Activated CD8-positive, alpha-beta memory T cell treated with anti-CD3 and anti-CD28 coated beads, Interleukin-2, amount 50 U/mL, for 1 hour (primary cell): ENCODE results near the gene TRIM37.

Experiments used
- DNase-seq: peaks from one replicate; pipeline ENCODE4 v3.0.0-alpha.2; 2020; ENCODE audit errors: extremely low read depth

TRIM37 gene

DNA sequence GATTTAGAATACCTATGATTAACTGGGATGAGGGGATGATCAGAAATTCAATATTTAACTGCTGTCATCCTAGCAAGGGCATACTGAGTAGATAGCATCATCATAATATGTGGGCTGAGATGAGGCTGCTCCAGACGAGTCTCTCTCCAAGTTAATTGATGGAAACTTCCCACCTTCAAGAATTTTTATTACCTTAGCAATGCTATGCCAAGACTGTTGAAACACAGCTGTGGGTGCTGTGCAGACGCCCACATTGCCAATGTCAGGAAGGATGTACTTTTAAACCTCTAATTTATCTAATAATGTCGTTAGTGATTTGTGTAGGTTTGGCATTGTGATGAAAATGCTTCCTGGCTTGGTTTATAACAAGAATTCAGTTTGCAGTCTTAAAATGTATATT is 170.4 kb downstream of the TRIM37 start:
- DNase-seq = no peak

DNA sequence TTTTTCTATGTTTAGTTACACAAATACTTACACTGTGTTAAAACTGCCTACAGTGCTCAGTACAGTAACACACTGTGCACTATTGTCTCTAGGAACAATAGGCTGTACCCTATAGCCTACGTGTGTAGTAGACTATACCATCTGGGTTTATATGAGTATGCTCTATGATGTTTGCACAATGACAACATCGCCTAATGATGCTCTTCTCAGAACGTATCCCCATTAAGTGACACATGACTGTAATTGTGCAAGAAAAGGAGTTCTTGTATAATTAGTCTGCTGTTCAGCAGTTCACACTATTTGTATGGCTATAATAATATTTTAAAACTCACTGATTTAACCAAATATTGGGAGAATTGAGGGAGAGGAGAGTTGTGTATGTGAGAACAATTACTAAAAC is 173.7 kb downstream of the TRIM37 start:
- no peak for DNase-seq
